ENCODE results near the gene LRRC25.
A peak's percentile ranks its signal among the peaks of the same experiment; 100 is the strongest.

LRRC25 gene

DNA sequence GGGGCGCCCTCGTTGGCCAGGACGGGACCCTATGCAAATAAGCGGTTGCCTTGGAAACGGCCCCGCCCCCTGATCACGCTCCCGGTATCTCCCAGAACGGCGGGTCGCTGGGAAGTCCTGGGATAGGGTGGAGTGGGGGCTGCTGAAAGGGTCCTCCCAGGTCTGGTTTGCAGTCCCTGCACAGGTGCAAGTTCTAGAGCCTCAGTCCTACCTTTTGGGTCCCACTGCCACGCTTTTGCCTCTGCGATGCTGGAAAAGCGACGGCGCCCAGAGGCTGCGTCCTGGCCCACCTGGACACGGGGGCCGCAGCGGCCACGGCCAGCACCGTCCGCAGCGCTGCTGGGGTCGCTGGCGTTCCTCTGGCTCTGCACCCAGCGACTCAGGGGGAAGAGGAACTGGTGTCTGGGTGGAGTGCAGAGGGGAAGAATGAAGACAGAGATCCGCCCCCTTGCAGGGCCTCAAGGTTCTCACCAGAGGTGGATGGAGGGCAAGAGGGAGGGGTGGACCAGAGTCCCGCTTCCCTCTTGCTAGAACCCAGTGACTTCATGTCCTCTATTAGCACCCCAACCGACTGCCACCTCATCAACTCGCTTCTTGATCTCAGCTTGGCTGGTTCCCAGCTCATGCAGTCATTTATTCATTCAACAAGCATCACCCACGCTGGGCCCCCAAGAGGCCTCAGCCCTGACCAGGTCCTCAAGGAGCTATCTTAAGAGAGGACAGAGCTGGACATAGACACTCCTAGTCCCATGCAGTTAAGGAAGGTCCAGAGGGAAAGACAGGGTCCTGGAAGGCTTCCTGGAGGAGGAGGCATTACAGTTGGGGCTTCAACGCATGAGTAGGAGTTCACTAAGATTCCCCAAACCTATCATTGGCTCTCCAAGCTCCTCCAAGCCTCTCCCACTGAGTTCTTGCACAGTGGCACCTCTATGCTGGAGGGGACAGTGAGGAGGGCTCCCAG is at the start of gene LRRC25:
Gene LRRC25 (minus strand): TSS at position 381 of the 961 bp plus-strand sequence. CDS start 659 bp downstream, outside the sequence.
- no peak for DNase-seq (ENCODE audit: low read depth)

DNA sequence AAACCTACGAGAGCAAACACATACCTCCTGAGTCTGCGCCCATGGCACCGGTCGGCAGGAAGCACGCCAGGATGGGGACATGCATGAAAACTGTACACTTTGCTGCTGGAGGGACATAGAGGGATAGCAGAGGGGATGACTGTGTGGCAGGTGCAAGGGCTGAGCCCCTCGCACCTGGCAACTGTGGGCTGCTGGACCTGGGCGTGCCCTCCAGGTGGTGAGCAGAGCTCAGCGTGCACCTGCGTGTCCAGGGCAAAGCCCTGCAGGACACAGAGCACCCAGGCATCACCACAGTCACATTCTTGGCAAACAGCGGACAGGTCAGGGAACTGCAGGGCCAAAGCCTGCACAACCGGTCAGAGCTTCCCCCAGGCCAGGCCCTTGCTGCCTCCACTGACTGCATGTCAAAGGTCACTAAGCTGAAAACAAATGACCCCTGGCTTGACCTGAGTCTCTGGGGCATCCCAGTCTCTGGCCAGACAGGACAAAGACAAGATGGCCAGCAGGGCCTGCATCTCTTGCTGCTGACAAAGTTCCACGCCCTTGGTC is 49.5 kb upstream of the LRRC25 start:
- no peak for DNase-seq (ENCODE audit: low read depth)

DNA sequence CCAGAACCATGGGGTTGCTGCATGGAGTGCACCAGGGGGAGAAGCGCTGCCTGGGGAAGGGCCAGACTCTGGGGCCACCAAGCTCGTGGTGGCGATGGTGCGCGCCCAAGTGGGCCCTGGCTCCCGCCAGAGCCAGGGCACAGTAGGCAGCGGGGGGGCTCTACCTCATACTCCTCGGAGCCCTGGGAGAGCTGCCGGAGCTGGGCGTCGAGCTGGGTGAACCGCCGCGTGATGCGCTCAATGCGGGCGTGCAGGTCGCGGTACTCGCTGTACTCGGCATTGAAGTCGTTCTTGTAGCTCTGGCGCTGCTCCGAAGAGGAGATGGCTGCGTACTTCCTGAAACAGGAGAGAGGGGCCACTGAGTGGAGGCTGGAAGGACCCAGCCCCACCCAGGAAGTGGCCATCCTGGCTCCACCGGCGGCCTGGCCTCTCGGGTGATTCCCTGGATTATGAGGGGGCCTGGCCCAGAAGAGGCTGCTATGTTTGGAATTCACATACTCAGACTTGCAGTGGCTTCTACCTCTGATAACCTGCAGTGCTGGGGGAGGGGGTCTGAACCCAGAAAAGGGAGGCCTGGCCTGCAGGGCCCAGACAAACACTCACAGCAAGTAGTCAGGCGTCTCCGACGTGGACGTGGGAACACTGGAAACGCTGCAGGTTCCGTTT is 48.9 kb upstream of the LRRC25 start:
- no peak for DNase-seq (ENCODE audit: low read depth)

DNA sequence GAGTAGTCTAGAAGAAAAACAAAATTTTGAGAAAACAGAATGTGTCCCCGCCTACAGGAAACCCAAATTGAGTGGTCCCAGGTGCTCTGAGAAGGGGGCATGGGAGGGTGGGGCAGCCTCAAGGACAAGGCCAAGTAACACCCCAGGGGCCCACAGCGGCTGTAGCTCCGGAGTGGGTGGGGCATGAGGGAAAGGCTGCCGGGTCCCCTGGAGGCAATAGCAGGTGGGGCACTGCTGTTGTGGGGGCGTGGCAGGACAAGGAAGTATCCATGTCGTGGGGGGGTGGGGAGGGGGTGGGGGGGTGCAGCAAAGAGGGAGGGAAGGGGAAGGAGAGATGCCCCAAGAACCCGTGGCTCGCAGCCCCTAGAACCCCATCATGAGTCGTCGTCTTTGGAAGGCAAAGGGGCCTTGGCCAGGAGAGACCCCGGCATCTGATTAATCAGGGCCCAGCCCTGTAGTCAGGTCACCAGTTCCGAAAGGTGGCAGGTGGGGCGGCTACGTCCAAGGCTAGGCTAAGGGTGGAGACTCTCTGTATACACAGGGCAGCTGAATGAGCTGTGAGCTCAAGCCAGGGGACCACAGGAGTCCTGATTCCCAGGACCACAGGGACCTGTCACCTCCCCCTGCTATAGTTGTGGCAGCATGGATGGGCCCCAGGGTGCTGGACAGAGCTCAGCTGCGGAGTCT is 48.0 kb upstream of the LRRC25 start:
- no peak for DNase-seq (ENCODE audit: low read depth)

DNA sequence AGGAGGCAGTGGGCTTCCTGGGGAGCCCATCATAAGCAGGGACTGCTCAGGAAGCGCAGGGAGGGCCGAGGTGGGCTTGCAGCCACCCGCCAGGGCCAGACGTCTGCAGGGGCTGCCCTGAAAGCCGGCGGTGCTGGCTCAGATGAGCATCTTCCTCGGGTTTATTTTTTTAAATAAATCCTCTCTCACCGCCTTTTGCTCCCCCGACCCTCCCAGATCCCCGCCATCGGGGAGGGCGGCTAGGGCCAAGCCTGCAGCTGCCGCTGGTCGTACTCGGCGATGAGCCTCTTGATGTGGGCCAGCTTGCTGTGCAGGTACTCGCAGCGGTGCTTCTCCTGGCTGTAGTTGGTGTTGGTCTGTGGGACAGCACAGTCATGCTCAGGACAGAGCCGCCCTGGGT is 47.1 kb upstream of the LRRC25 start:
- DNase-seq (ENCODE audit: low read depth): no peak

DNA sequence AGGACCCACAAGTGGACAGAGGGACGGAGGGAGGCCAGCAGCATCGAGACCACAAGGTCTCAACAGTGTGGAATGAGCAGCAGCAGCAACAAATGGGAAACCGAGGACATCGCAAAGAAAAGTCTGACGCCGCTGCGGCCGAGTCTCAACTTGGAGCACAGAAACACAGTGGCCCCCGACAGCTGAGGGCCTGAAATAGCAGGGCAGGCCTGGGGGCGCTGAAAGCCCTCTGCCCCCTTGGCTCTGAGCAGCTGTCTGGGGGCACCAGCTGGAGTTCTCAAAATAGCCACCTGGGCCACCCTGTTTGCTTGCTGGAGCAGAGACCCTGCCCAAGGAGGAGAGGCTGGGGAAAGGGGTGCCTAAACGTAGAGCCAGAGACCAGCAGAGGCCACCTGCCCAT is 46.4 kb upstream of the LRRC25 start:
- no peak for DNase-seq (ENCODE audit: low read depth)

DNA sequence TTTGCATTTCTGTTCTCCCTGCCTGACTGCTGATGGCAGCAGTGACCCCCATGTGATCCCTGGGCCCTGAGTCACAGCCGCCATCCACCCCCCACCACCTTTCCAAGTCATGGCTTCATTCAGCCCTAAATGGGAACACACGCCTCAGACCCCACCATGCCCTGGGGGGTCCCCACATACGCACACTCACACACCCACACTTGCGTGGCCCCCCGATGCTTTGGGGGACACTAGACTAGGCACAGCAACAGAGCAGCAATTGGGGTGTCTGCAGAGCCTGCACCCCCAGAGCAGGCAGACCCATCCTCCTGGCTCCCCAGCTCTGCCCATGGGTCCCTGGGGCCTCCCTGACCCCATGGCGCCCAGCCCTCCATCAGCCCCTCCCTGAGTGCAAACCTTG is 46.0 kb upstream of the LRRC25 start:
- no peak for DNase-seq (ENCODE audit: low read depth)

DNA sequence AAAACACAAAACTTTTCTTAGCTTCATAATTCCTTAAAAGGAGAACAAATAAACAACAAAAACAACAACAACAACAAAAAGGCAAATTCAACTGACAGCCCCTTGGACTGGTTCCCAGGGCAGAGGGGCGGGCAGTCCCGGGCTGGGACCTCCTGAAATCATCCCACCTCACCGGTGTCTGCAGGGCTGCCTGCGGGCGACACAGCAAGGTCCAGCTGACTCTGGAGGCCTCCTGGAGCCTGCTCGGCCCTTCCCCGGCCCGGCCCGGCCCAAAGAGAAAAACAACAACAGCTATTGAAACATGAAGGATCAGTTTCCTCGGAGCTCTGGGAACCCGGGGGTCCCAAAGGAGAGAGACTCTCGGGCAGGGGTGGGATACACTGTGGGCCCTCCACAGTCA is 45.5 kb upstream of the LRRC25 start:
- no peak for DNase-seq (ENCODE audit: low read depth)

DNA sequence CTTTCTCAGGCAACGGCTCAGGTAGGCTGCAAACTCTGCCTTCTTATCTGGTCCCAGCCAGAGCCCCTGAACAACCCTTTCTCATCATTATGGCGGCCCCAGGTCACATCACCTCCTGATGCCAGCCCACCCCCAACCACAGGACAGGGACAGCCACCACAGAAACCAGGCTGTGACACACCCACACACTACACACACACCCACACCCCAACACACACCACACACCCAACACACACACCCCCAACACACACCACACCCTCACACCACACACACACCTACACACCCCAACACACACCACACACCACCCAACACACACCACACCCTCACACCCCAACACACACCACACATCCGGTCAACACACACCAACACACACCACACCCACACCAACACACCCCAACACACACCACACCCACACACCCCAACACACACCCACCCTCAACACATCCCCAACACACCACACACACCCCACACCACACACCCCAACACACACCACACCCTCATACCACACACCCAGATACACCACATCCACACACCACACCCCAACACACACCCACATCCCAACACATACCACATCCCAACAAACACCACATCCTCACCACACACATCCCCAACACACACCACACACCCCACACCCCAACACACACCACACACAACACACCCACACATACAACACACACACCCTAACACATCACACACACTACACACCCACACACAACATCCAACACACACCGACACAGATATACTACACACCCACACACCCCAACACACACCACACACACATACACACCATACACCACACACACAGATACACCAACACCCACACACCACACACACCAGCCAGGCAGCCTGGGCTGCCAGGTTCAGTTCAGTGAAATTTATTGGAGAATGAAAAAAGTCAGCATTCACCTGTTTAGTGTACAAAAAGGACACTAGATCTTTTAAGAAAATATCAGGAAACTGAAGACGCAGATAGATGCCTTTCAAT is 44.7 kb upstream of the LRRC25 start:
- DNase-seq (ENCODE audit: low read depth): no peak

DNA sequence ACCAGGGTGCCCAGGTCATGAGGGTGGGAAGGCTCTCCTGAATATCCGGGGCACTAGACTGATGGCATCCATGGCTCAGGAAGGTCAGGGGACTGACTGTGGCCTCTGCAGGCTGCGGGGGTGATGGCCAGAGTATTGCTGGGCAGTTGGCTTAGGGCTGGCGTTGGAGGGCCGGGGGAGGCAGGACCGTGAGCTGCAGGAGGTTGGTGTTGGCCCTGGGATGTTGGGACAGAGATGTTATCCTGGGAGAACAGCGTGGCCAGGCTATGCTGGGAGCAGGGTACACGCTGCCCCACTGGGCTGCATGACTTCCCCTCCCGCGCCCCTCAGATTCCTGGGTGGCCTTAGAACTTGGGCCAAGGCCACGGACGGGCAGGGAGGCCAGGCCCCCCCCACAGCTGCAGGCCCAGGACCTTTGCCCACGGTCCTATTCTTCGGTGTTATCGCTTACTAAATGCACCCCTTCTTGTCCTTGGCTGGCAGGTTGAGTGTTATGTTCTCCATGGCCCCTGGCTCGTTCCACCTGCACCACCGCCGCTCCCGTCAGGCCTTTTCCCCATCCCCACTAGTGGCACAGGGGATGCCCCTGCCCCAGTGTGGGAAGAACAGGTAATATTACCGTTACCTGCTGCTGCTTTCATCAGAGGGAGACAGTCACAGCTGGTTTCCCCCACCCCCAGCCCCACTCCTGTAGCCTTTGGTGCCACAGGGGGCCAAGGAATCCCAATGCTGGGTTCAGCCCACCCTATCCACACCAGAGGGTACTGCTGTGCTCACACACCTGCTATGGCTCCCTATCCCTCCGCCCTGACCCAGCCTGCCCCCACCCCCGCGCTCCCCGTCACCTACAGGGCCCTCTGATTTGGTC is 43.7 kb upstream of the LRRC25 start:
- DNase-seq (ENCODE audit: low read depth): no peak

DNA sequence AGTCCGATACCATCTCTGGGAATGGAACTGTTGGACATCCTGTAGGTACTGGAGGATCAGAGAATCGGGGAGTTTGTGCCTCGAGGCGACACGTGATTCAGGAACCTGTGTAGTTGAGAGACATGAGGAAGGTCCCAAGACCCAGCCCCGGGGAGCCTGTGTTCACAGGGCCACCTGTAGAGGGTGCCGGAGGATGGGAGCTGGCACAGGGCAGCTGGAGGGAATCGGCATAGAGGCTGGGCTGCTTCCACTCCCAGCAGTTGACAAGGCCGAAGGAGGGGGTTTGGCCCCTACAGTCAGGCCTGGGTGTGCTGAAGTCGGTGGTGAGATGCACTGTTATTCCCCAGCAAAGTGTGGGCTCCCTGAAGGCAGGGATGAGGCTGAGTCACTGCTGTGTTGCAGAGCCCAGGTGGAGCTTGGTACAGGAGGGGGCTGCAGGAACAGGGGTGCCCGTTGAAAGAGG is 43.0 kb upstream of the LRRC25 start:
- DNase-seq (ENCODE audit: low read depth): no peak

DNA sequence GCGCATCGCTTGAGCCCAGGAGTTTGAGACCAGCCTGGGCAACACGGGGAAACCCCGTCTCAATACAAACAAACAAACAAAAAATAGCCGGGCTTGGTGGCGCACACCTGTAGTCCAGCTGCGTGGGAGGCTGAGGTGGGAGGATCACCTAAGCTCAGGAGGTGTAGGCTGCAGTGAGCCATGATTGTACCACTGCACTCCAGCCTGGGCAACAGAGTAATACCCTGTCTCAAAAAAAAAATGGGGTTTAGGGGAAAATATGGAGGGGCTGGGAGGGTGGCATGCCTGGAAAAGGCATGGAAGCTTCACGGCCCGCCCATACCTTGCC is 42.5 kb upstream of the LRRC25 start:
- DNase-seq (ENCODE audit: low read depth): no peak

DNA sequence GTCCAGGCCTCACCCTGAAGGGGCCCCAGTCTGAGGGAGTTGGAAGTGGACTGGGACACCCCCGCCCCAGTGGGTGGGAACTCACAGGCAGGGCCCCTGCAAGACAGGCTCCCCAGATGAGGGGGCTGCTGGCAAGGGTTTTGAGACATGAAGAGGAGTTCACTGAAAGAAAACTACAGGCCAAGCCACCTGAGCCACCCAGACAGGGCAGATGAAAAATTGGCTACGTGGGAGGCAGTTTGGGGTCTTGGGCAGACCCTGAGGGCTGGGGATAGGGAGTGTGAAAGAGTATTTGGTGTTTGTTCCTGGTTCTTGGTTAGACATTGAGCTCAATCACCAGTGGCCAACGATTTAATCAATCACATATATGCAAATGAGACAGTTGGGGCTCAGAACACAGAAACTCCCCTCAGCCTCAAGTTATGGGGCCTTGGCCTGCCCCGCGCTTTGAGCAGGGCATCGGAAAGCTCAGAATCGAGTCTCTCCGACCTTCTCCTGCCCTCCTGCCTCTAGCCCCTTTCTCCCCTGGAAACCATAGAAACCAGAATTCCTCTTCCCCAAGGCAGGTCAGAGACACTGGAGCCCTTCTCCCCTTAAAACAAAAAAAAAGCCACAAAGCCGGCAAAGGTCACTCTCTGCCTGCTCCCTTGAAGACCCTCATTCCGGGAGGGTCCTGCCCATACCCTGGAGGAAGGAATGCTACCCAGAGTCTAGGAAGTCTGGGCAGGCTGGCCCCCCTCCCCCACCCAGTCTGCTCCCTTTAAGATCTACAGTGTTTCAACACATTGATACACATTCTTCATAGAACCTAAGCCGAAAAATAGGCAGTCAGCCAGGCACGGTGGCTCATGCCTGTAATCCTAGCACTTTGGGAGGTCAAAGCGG is 41.8 kb upstream of the LRRC25 start:
- DNase-seq (ENCODE audit: low read depth): peak; percentile 87

DNA sequence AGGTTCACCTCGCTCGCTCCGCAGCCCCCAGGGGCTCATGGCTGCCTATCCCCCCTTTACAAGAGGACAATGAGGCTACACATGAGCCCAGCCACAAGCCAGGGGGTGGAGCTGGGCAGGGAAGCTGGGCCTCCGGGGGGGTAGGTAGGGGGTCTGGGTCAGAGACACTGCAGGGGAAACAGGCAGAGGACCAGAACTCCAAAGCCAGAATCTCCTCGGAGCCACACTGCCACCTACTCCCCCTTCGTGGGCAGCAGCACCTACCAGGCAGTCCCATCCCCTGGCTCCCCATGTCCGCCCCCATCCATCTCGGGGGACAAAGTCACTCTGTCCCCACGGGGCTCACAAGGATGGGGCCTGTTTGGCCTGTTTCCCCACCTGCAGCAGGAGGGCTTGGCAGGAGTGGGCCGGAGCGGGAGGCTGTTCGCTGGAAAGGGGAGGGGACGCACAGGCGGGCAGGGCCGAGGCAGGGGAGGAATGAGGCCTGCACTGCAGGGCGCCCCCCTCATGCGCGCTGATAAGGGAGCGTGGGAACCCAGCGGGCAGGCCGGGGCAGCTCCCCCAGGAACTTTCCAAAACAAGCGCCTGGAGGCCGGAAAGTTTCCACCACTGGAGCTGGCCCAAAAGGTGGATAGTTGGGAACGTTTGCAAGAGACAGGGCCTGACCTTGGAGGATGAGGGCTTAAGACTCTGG is 41.1 kb upstream of the LRRC25 start:
- DNase-seq (ENCODE audit: low read depth): no peak

DNA sequence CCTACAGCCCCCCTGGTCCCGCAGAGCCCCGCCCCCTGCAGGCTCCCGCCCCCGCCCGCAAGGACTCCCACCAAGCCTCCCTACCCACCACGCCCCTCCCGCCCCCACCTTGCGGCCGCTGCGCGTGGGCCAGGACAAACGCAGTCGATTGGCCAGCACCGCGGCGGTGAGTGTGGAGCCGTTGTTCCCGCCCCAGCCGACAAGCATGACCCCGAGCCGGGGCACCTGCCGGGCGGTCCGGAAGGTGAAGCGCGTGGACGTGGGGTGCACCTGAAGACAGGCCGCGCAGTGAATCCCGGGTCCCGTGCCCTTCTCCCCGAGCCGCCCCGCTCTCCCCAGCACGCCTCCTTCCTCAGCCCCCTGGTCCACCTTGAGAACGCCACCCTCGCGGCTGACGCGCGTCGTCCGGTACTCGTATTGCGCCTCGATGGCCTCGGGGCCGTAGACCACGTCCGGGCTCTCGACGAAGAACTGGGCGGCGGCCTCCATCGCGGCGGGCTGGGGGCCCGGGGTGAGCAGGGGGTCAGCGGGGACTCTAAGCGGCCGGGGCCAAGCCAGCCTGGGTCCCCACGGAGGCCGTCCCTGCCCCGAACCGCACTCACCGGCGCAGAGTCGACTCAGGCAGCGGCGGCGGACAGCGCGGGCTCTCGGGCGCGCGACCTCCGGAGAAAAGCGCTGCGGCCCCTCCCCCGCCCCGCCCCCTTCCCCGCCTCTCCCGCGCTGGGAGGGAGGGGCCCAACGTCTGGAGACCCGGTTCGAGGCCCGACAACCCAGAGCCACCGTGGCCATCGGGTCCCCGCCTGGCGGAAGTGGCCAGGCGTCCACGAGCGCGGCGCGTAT is 40.3 kb upstream of the LRRC25 start, which contains the start of gene ISYNA1:
Gene ISYNA1 (minus strand): TSS at position 643 of the 840 bp plus-strand sequence. CDS start 154 bp downstream, at position 489.
- DNase-seq (ENCODE audit: low read depth): peak; percentile 72

DNA sequence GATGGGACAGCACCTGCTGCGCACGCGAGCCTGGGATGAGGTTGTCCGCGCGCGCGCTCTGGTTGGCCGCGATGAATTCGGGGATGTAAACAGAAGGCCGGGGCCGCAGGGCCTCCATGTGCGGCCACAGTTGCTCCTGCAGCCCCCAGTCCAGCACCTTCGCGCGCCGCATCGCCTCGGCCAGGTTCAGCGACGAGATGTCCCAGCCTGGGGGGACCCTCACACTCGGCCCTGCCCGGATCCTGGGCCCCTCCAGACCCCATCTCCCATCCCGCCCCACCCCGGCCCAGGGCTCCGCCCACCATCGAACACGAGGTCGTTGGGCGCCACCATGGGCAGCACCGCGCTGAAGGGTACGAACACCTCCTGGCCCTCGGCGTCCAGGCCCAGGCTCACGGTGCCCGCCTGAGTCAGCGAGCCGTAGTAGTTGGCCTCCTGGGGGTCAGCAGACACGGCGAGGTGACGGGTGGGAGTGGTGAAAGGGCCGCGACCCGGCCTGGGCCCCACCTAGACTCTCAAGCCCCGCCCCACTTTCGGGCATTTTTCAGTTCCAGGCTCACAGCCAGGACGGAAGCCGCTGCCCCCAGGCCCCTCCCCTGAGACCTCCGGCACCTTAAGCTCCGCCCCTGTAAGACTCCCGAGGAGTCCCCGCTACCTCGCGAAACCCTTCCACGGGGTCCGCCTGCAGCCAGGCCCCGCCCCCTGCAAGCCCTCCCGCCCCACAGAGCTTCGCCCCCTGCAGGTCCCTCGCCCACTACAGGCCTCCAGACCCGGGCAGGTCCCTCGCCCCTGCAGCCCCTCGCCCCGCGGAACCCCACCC is 39.5 kb upstream of the LRRC25 start:
- DNase-seq (ENCODE audit: low read depth): peak; percentile 91

All from iris pigment epithelial cell (primary cell).